K562 (cell line): ENCODE measurements around the gene KRT77. TPM values are rescaled to one million over a fixed set of nuclear protein-coding genes. Genes with fewer than 3 reads are reported as not detected.

ENCODE experiments used
- BCL6 ChIP-seq: fragments of 250-450 bp; sonication (Bioruptor Pico); IDR thresholded peaks from 2 replicates; pipeline ENCODE4 v1.4.0; 2020
- DDX20 ChIP-seq: fragments of 450-650 bp; IDR thresholded peaks from 2 replicates; pipeline ENCODE4 v1.6.1; 2016; ENCODE audit warnings: missing genetic modification characterization, low read depth, mild to moderate bottlenecking, missing compliant biosample characterization, moderate library complexity
- EZH2 ChIP-seq: IDR thresholded peaks from 2 replicates; pipeline ENCODE4 v1.6.1; 2012; ENCODE audit warnings: low read depth, mild to moderate bottlenecking, inconsistent platforms, low read length, borderline replicate concordance
- FOXP1 ChIP-seq: sonication (generic); formaldehyde crosslinking; IDR thresholded peaks from 2 replicates; pipeline ENCODE4 v1.8.0; 2022; ENCODE audit warnings: mild to moderate bottlenecking, missing genetic modification reagents
- HMGN3 ChIP-seq: IDR thresholded peaks from 2 replicates; pipeline ENCODE4 v1.6.1; 2011; ENCODE audit warnings: borderline replicate concordance, low read depth, mild to moderate bottlenecking, mixed read lengths, low read length; ENCODE audit not compliant: insufficient read length; ENCODE audit errors: extremely low read depth
- MAFG ChIP-seq: fragments of 450-650 bp; conservative IDR thresholded peaks from 2 replicates; pipeline ENCODE4 v1.6.1; 2016; ENCODE audit warnings: missing genetic modification characterization, missing compliant biosample characterization
- SPI1 ChIP-seq: IDR thresholded peaks from 2 replicates; pipeline ENCODE4 v1.6.1; 2011; ENCODE audit warnings: low read depth, low read length, control low read depth, borderline replicate concordance
- TEAD4 ChIP-seq, 2 experiments: sonication (generic) in 1 of 2; formaldehyde crosslinking in 1 of 2; IDR thresholded peaks; 2 replicates each; pipeline versions ENCODE4 v1.6.1 to v1.8.0; 2012 to 2022; ENCODE audit warnings: borderline replicate concordance in 1 of 2, inconsistent platforms in 1 of 2, low read length in 1 of 2, mild to moderate bottlenecking in 1 of 2, missing genetic modification reagents in 1 of 2
- polyA plus RNA-seq, 8 experiments: library from polyadenylated mRNA; depleted of rRNA in 4 of 8; stranded (reverse) in 5 of 8; unstranded in 3 of 8; fragments of >200 nt; fragmentation: Nextera tagmentation in 2 of 8; fragmentation: Illumina TruSeq in 1 of 8; extraction: Ambion mirVana in 2 of 8; extraction: Trizol in 1 of 8; gene quantifications; 2 replicates each; pipeline versions ENCODE4 v1.2.1 to v1.2.3, GENCODE V29; 2011 to 2014; ENCODE audit warnings: inconsistent platforms in 1 of 8, missing spikeins in 1 of 8
- total RNA-seq, 7 experiments: library from RNA; depleted of rRNA in 6 of 7; stranded (reverse); fragments of >200 nt in 6 of 7; fragmentation: Illumina TruSeq in 2 of 7; extraction: Trizol in 2 of 7; gene quantifications; 2 replicates each; pipeline versions ENCODE4 v1.2.1 to v1.2.3, GENCODE V29; 2011 to 2021; ENCODE audit warnings: low replicate concordance in 1 of 7
- TF ChIP-seq, protein P1 (sequence below): fragments of 200-600 bp; sonication (generic); IDR thresholded peaks from one replicate; pipeline ENCODE4 v1.6.1; 2012; ENCODE audit warnings: mild to moderate bottlenecking, low read depth, low read length, inconsistent platforms
- TF ChIP-seq, protein P2 (sequence below): fragments of 450-650 bp; IDR thresholded peaks from 2 replicates; pipeline ENCODE4 v1.6.1; 2016; ENCODE audit warnings: antibody characterized with exemption

Gene KRT77
- total and polyA plus RNA-seq, 9 of the 15 experiments (the other 6 are each of a cell fraction or from before 2014, with no cell fraction given), result not detected

DNA sequence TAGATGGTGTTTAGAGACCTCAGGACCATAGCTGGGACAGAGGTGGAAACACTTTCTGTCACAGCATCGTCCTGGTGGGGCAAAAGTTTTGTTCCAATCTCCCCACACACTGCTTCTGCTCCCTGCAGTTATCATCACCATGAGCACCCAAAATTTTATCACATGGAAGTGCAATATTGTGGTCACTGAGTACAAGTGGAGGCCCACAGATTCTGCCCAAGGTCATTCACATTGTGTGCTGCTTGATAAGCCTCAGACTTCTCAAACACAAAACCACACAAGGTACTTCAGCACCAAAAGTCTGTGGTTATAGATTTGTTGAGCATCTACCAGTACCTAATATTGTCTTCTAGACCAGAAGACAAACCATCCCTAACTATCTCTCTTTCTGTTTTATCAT is 554 bp upstream of the KRT77 start (continued):
- TF ChIP-seq, protein P1, sequence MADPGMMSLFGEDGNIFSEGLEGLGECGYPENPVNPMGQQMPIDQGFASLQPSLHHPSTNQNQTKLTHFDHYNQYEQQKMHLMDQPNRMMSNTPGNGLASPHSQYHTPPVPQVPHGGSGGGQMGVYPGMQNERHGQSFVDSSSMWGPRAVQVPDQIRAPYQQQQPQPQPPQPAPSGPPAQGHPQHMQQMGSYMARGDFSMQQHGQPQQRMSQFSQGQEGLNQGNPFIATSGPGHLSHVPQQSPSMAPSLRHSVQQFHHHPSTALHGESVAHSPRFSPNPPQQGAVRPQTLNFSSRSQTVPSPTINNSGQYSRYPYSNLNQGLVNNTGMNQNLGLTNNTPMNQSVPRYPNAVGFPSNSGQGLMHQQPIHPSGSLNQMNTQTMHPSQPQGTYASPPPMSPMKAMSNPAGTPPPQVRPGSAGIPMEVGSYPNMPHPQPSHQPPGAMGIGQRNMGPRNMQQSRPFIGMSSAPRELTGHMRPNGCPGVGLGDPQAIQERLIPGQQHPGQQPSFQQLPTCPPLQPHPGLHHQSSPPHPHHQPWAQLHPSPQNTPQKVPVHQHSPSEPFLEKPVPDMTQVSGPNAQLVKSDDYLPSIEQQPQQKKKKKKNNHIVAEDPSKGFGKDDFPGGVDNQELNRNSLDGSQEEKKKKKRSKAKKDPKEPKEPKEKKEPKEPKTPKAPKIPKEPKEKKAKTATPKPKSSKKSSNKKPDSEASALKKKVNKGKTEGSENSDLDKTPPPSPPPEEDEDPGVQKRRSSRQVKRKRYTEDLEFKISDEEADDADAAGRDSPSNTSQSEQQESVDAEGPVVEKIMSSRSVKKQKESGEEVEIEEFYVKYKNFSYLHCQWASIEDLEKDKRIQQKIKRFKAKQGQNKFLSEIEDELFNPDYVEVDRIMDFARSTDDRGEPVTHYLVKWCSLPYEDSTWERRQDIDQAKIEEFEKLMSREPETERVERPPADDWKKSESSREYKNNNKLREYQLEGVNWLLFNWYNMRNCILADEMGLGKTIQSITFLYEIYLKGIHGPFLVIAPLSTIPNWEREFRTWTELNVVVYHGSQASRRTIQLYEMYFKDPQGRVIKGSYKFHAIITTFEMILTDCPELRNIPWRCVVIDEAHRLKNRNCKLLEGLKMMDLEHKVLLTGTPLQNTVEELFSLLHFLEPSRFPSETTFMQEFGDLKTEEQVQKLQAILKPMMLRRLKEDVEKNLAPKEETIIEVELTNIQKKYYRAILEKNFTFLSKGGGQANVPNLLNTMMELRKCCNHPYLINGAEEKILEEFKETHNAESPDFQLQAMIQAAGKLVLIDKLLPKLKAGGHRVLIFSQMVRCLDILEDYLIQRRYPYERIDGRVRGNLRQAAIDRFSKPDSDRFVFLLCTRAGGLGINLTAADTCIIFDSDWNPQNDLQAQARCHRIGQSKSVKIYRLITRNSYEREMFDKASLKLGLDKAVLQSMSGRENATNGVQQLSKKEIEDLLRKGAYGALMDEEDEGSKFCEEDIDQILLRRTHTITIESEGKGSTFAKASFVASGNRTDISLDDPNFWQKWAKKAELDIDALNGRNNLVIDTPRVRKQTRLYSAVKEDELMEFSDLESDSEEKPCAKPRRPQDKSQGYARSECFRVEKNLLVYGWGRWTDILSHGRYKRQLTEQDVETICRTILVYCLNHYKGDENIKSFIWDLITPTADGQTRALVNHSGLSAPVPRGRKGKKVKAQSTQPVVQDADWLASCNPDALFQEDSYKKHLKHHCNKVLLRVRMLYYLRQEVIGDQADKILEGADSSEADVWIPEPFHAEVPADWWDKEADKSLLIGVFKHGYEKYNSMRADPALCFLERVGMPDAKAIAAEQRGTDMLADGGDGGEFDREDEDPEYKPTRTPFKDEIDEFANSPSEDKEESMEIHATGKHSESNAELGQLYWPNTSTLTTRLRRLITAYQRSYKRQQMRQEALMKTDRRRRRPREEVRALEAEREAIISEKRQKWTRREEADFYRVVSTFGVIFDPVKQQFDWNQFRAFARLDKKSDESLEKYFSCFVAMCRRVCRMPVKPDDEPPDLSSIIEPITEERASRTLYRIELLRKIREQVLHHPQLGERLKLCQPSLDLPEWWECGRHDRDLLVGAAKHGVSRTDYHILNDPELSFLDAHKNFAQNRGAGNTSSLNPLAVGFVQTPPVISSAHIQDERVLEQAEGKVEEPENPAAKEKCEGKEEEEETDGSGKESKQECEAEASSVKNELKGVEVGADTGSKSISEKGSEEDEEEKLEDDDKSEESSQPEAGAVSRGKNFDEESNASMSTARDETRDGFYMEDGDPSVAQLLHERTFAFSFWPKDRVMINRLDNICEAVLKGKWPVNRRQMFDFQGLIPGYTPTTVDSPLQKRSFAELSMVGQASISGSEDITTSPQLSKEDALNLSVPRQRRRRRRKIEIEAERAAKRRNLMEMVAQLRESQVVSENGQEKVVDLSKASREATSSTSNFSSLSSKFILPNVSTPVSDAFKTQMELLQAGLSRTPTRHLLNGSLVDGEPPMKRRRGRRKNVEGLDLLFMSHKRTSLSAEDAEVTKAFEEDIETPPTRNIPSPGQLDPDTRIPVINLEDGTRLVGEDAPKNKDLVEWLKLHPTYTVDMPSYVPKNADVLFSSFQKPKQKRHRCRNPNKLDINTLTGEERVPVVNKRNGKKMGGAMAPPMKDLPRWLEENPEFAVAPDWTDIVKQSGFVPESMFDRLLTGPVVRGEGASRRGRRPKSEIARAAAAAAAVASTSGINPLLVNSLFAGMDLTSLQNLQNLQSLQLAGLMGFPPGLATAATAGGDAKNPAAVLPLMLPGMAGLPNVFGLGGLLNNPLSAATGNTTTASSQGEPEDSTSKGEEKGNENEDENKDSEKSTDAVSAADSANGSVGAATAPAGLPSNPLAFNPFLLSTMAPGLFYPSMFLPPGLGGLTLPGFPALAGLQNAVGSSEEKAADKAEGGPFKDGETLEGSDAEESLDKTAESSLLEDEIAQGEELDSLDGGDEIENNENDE, result no peak
- TF ChIP-seq MAFG (tag), result no peak
- TF ChIP-seq EZH2, result no peak
- no peak for TF ChIP-seq DDX20 (tag)
- peak; percentile 84 for TF ChIP-seq TEAD4 (IDR thresholded peaks at IDR 0.05; ENCODE audit: low read length)
- no peak for TF ChIP-seq TEAD4 (CRISPR knock-in tag; IDR thresholded peaks at IDR 0.05; ENCODE audit: borderline replicate concordance)
- TF ChIP-seq, protein P2, sequence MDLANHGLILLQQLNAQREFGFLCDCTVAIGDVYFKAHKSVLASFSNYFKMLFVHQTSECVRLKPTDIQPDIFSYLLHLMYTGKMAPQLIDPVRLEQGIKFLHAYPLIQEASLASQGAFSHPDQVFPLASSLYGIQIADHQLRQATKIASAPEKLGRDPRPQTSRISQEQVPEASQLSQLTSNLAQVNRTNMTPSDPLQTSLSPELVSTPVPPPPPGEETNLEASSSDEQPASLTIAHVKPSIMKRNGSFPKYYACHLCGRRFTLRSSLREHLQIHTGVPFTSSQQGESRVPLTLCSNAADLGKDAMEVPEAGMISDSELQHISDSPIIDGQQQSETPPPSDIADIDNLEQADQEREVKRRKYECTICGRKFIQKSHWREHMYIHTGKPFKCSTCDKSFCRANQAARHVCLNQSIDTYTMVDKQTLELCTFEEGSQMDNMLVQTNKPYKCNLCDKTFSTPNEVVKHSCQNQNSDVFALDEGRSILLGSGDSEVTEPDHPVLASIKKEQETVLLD, result no peak
- no peak for TF ChIP-seq SPI1
- no peak for TF ChIP-seq FOXP1 (CRISPR knock-in tag)
- no peak for TF ChIP-seq BCL6 (CRISPR knock-in tag)
- no peak for TF ChIP-seq HMGN3
